ENCODE measurements around the gene BIN1. TPM values are rescaled to one million over a fixed set of nuclear protein-coding genes. Genes with fewer than 3 reads are reported as not detected.

The BIN1 gene
- polyA plus RNA-seq, 1 donor from 2014 or later: 61.9 TPM

DNA sequence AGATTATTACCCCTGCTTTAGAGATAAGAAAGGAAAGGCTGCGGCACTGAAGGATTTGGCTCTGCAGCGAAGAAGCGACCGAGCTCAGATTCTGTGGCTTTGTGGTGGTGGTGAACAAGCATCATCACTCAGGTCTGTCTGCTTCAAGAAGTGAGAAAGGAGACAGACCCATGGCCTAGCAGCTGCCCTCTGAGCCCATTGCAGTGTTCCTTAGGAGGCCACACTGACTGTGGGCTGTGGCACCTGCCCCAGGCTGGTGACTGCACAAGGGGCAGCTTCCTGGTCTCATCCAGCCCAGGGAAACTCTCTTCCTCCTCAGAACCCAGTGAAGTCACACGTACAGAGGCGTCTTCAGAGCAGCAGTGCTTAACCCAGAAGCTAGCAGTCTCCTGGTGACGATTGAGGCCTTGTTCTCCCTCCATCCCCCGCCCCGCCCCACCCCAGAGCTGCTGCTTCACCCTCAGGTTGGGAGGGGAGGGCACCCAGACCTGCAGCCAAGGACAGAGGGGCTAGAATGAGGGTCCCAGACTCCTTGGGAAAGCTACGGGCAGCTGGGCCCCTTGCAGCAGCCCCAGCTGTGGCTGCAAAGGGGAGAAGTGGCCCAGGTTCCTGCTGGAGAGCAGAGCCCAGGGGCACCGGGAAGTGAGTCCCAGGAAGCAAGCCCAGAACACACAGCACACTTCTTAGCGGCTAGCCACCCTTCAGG is 22.2 kb downstream of the BIN1 start:
- Histone ChIP-seq H3K9me3 (ENCODE audit: low read length) (no peaks in the 10 kb centered on the region), H3K27me3 (ENCODE audit: insufficient read depth, low read depth, low read length) (no peaks in the 10 kb centered on the region), H3K36me3 (ENCODE audit: insufficient read depth, low read length) (no peaks in the 10 kb centered on the region), H4K20me1 (ENCODE audit: insufficient read depth) (no peaks in the 10 kb centered on the region), H3K4me2 (ENCODE audit: low read length) (no peak overlapping the region), H3K27ac (ENCODE audit: low read length) (no peak overlapping the region), H3K4me3 (ENCODE audit: low read length) (no peak overlapping the region), H3K9ac (ENCODE audit: low read length) (no peak overlapping the region), H2AFZ (ENCODE audit: low read depth, low read length) (no peak overlapping the region), H3F3A (ENCODE audit: insufficient read depth, low read length, poor library complexity, severe bottlenecking) (no peaks in the 10 kb centered on the region), H3K79me2 (replicated peaks; ENCODE audit: insufficient read depth, low read length) (no peaks in the 10 kb centered on the region), H3K9me2 (ENCODE audit: insufficient read depth, low read length) (no peaks in the 10 kb centered on the region)
- TF ChIP-seq REST (IDR thresholded peaks at IDR 0.05; ENCODE audit: borderline replicate concordance) (no peak), CTCF (IDR thresholded peaks at IDR 0.05; ENCODE audit: poor library complexity, severe bottlenecking) (no peak), TAF1 (IDR thresholded peaks at IDR 0.05; ENCODE audit: low read depth) (no peak)

- Histone ChIP-seq H3K36me3 (ENCODE audit: insufficient read depth, low read length) (no peaks in the 10 kb centered on the region), H4K20me1 (ENCODE audit: insufficient read depth) (no peaks in the 10 kb centered on the region), H3K4me2 (ENCODE audit: low read length) (no peak overlapping the region), H2AFZ (ENCODE audit: low read depth, low read length) (no peak overlapping the region), H3F3A (ENCODE audit: insufficient read depth, low read length, poor library complexity, severe bottlenecking) (no peaks in the 10 kb centered on the region), H3K27ac (ENCODE audit: low read length) (no peak overlapping the region), H3K9me2 (ENCODE audit: insufficient read depth, low read length) (no peaks in the 10 kb centered on the region), H3K79me2 (replicated peaks; ENCODE audit: insufficient read depth, low read length) (no peaks in the 10 kb centered on the region), H3K9me3 (ENCODE audit: low read length) (no peaks in the 10 kb centered on the region), H3K27me3 (ENCODE audit: insufficient read depth, low read depth, low read length) (no peaks in the 10 kb centered on the region), H3K9ac (ENCODE audit: low read length) (no peak overlapping the region), H3K4me3 (ENCODE audit: low read length) (no peak overlapping the region)
- TF ChIP-seq CTCF (IDR thresholded peaks at IDR 0.05; ENCODE audit: poor library complexity, severe bottlenecking) (no peak), TAF1 (IDR thresholded peaks at IDR 0.05; ENCODE audit: low read depth) (no peak), EP300 (conservative IDR thresholded peaks at IDR 0.05; ENCODE audit: poor library complexity, severe bottlenecking) (no peak), RAD21 (conservative IDR thresholded peaks at IDR 0.05) (no peak), SMC3 (conservative IDR thresholded peaks at IDR 0.05; ENCODE audit: poor library complexity) (no peak), POLR2AphosphoS5 (IDR thresholded peaks at IDR 0.05) (no peak), EZH2 (IDR thresholded peaks at IDR 0.05; ENCODE audit: borderline replicate concordance, insufficient read depth, low read length, poor library complexity, severe bottlenecking) (no peak), REST (IDR thresholded peaks at IDR 0.05; ENCODE audit: borderline replicate concordance) (no peak), MXI1 (conservative IDR thresholded peaks at IDR 0.05; ENCODE audit: poor library complexity, severe bottlenecking) (no peak)
Observed at GRCh38 chr2:127083819-127084503, 23.0 kb downstream of the BIN1 start.
